ENCODE results near the gene SKAP2.
A peak's percentile ranks its signal among the peaks of the same experiment; 100 is the strongest.

Gene SKAP2

GRCh38 chr7:26698806-26699205 lies 165.6 kb downstream of the SKAP2 start:
- H3K4me1 Mint-ChIP-seq, result no peaks in the 10 kb centered on the region
- H3K27ac Mint-ChIP-seq, result no peak overlapping the region
- ATAC-seq (no peak), DNase-seq (ENCODE audit: low spot score in 2 of 2) (no peak)
- no peak overlapping the region for H3K4me3 Mint-ChIP-seq
- no peaks in the 10 kb centered on the region for H3K9me3 Mint-ChIP-seq
- H3K36me3 Mint-ChIP-seq, result no peaks in the 10 kb centered on the region

GRCh38 chr7:26698194-26698593 lies 166.2 kb downstream of the SKAP2 start:
- Mint-ChIP-seq H3K4me3 (no peak overlapping the region), H3K4me1 (no peaks in the 10 kb centered on the region), H3K27ac (no peak overlapping the region)

GRCh38 chr7:26696978-26697377 lies 167.4 kb downstream of the SKAP2 start:
- ATAC-seq (peak; percentile 72), DNase-seq (ENCODE audit: low spot score in 2 of 2) (no peak)
- Mint-ChIP-seq H3K36me3 (no peaks in the 10 kb centered on the region), H3K27ac (no peak overlapping the region), H3K4me1 (no peaks in the 10 kb centered on the region), H3K9me3 (no peaks in the 10 kb centered on the region), H3K4me3 (no peak overlapping the region)

More at GRCh38 chr7:26698194-26698593, 166.2 kb downstream of the SKAP2 start:
- DNase-seq (ENCODE audit: low spot score in 2 of 2) (no peak), ATAC-seq (no peak)
- Mint-ChIP-seq H3K36me3 (no peaks in the 10 kb centered on the region), H3K9me3 (no peaks in the 10 kb centered on the region)

DNA sequence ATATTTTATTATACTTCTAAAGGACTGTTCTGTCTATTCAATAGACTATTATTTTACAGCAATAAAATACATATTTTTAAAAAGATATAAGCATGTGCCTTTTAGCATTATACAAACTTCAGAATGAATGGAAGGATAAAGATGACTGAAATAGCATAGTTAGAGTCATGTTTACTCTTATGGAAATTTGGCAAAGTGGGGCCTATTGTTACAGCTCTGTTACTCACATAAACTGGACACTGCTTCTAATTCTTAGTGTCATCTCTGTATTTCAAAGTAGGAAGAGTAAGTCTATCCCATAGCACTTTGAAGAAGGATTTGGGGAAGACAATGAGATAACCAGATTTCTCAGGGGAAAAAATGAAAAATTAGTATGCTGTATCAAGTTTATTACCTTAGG lies 168.2 kb downstream of the SKAP2 start:
- DNase-seq (ENCODE audit: low spot score in 2 of 2), result no peak
- Mint-ChIP-seq H3K27ac (no peak overlapping the region), H3K36me3 (no peaks in the 10 kb centered on the region), H3K9me3 (no peaks in the 10 kb centered on the region), H3K4me3 (no peak overlapping the region), H3K4me1 (no peaks in the 10 kb centered on the region)
- no peak for ATAC-seq

DNA sequence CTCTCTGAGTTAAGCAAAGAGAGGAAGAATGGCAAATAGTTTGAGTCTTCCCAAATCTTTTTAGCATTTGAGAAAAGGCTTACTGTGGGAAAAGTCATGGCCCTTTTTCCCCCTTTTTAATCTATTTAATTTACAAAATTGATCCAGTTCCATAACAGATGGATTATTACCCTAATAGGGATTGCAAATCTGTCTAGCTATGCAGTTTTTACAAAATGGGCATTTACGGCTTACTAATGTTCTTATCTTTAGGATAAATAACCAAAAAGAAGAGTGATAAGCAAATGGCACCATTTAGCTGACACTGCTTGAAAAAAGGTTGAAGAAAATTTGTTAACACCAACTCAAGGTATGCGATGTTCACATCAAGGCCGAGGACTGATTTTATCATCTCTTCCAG lies 169.7 kb downstream of the SKAP2 start:
- Mint-ChIP-seq H3K27ac (no peak overlapping the region), H3K4me3 (no peak overlapping the region), H3K36me3 (no peaks in the 10 kb centered on the region), H3K9me3 (no peaks in the 10 kb centered on the region), H3K4me1 (no peaks in the 10 kb centered on the region)
- ATAC-seq (no peak), DNase-seq (ENCODE audit: low spot score in 2 of 2) (no peak)

GRCh38 chr7:26694141-26694540 lies 170.2 kb downstream of the SKAP2 start:
- no peaks in the 10 kb centered on the region for H3K9me3 Mint-ChIP-seq
- ATAC-seq (no peak), DNase-seq (ENCODE audit: low spot score in 2 of 2) (no peak)
- H3K4me1 Mint-ChIP-seq, result no peaks in the 10 kb centered on the region
- H3K4me3 Mint-ChIP-seq, result no peak overlapping the region
- no peak overlapping the region for H3K27ac Mint-ChIP-seq
- H3K36me3 Mint-ChIP-seq, result no peaks in the 10 kb centered on the region

DNA sequence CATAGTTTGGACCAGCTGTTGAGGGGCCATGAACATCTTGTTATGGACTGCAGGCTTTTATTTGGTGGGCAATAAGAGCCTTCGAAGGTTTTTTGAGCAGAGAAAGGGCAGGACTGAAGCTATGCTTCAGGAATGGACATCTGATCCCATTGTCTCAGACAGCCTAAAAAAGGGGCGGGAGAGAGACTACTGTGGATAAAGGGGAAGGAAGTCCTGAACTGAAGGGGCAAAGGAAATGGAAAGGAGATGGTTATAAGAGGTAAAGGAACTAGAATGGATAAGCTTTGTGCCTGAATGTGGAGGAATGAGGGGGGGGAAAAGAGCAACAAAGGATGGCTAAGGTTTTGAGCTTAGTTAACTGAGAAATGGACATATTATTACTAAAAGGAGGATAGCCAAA lies 172.5 kb downstream of the SKAP2 start:
- Mint-ChIP-seq H3K4me3 (no peak overlapping the region), H3K4me1 (no peaks in the 10 kb centered on the region), H3K9me3 (no peaks in the 10 kb centered on the region), H3K27ac (peak overlapping the region; percentile 16), H3K36me3 (no peaks in the 10 kb centered on the region)
- DNase-seq (ENCODE audit: low spot score in 2 of 2) (no peak), ATAC-seq (no peak)

DNA sequence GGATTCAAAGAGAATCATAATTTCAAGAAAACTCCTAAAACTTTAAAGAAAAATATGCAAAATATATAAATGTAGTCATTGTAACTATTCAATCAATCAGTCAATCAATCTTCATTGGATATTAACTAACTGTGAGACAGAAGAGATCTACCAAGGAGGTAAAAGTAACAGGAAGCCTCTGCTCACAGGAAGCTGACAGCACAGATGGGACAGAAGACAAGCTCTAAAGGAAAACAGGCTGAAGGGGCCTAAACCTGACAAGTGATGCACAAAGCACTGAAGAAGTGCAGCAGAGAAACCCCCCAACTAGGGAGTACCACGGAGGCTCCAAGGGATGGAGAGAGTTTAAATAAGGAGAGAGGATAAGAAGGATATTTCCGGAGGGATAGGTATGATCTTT lies 173.0 kb downstream of the SKAP2 start:
- Mint-ChIP-seq H3K36me3 (no peaks in the 10 kb centered on the region), H3K4me3 (no peak overlapping the region), H3K4me1 (no peaks in the 10 kb centered on the region), H3K27ac (peak overlapping the region; percentile 16), H3K9me3 (no peaks in the 10 kb centered on the region)
- no peak for DNase-seq (ENCODE audit: low spot score in 2 of 2)
- no peak for ATAC-seq

- ATAC-seq, result no peak
These were observed 174.1 kb downstream of the SKAP2 start for GRCh38 chr7:26690135-26690805.

GRCh38 chr7:26688936-26689506 lies 175.4 kb downstream of the SKAP2 start:
- DNase-seq (ENCODE audit: low spot score in 2 of 2) (no peak), ATAC-seq (no peak)
- H3K4me3 Mint-ChIP-seq, result no peak overlapping the region

More at GRCh38 chr7:26690135-26690805, 174.1 kb downstream of the SKAP2 start:
- no peaks in the 10 kb centered on the region for H3K36me3 Mint-ChIP-seq
- DNase-seq (ENCODE audit: low spot score in 2 of 2), result no peak
- H3K4me3 Mint-ChIP-seq, result no peak overlapping the region
- no peaks in the 10 kb centered on the region for H3K9me3 Mint-ChIP-seq
- H3K4me1 Mint-ChIP-seq, result no peaks in the 10 kb centered on the region
- no peak overlapping the region for H3K27ac Mint-ChIP-seq

DNA sequence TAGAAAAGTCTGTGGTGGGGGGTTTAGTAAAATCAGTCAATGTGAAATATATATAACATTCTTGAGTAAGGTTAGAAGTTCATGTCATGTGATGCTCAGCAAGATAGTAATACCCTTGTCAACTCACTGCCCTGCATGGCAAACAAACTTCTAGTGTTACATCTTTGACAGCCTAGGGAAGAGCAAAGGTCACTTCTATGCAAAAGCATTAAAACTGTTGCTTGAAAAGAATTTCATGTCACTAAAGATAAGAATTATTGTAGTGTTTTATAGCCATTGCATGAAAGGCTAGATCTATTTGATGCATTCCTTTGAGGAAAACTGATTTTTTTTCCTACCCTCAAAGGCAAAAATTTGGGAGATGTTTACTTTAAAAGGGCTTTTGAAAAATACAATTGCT lies 176.0 kb downstream of the SKAP2 start:
- Mint-ChIP-seq H3K4me1 (no peaks in the 10 kb centered on the region), H3K4me3 (no peak overlapping the region), H3K36me3 (no peaks in the 10 kb centered on the region), H3K27ac (no peak overlapping the region), H3K9me3 (no peaks in the 10 kb centered on the region)
- DNase-seq (ENCODE audit: low spot score in 2 of 2) (no peak), ATAC-seq (no peak)

More at GRCh38 chr7:26688936-26689506, 175.4 kb downstream of the SKAP2 start:
- Mint-ChIP-seq H3K4me1 (no peaks in the 10 kb centered on the region), H3K27ac (no peak overlapping the region), H3K9me3 (no peaks in the 10 kb centered on the region), H3K36me3 (no peaks in the 10 kb centered on the region)

GRCh38 chr7:26687032-26687431 lies 177.4 kb downstream of the SKAP2 start:
- H3K27ac Mint-ChIP-seq, result no peak overlapping the region
- no peak overlapping the region for H3K4me3 Mint-ChIP-seq
- H3K4me1 Mint-ChIP-seq, result no peaks in the 10 kb centered on the region
- H3K9me3 Mint-ChIP-seq, result no peaks in the 10 kb centered on the region
- no peak for ATAC-seq
- H3K36me3 Mint-ChIP-seq, result no peaks in the 10 kb centered on the region
- no peak for DNase-seq (ENCODE audit: low spot score in 2 of 2)

DNA sequence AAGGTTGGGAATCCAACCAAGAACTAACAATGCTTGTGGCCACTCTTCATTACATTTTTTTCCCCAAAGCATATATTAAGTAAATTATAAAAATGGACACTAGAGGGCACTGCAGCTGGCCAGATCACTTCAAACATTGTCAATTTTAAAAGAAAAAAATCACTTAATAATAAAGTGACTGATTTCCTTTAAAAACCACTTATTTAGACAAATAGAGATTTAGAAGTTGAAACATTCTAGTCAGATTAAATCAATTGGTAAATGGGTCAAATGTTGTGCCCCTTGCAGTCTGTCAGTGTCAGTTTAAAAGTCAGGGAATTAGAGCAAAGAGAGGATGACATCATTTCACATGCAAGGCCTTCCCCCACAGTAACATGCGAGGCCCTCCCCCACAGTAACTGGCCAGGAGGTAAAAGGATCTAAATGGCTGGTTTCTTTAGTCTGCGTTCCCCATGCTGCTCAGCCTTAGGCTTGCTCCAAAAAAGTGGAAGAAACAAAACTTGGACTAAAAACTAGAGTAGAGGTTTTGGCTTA lies 177.9 kb downstream of the SKAP2 start:
- DNase-seq (ENCODE audit: low spot score in 2 of 2) (no peak), ATAC-seq (no peak)
- Mint-ChIP-seq H3K9me3 (no peaks in the 10 kb centered on the region), H3K36me3 (no peaks in the 10 kb centered on the region), H3K4me3 (no peak overlapping the region), H3K27ac (no peak overlapping the region), H3K4me1 (no peaks in the 10 kb centered on the region)

GRCh38 chr7:26685606-26686005 lies 178.8 kb downstream of the SKAP2 start:
- no peaks in the 10 kb centered on the region for H3K4me1 Mint-ChIP-seq
- ATAC-seq, result no peak
- no peaks in the 10 kb centered on the region for H3K36me3 Mint-ChIP-seq
- H3K27ac Mint-ChIP-seq, result no peak overlapping the region
- no peak for DNase-seq (ENCODE audit: low spot score in 2 of 2)
- no peaks in the 10 kb centered on the region for H3K9me3 Mint-ChIP-seq
- H3K4me3 Mint-ChIP-seq, result no peak overlapping the region

DNA sequence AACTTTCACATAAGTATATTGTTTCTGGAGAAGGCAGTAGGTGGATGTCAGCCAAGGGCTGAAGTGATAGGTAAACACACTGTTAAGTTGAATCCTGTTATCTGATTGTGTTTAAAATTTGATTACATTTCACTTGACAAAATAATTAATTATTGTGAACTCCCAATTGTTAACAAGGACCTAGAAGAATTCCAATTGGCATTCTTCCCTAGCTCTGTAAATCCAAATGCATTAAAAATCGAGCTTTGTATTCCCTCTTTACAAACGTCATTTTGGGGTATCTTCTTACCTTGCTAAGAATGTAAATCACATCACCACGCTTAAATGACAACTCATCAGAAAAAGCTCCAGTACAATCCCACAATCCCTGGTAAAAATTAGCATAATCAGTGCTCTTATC lies 179.9 kb downstream of the SKAP2 start:
- no peaks in the 10 kb centered on the region for H3K9me3 Mint-ChIP-seq
- H3K4me3 Mint-ChIP-seq, result no peak overlapping the region
- DNase-seq (ENCODE audit: low spot score in 2 of 2), result no peak
- ATAC-seq, result no peak
- no peaks in the 10 kb centered on the region for H3K36me3 Mint-ChIP-seq
- H3K4me1 Mint-ChIP-seq, result no peaks in the 10 kb centered on the region
- H3K27ac Mint-ChIP-seq, result no peak overlapping the region

- Mint-ChIP-seq H3K4me3 (no peak overlapping the region), H3K9me3 (no peaks in the 10 kb centered on the region), H3K27ac (no peak overlapping the region), H3K4me1 (no peaks in the 10 kb centered on the region), H3K36me3 (no peaks in the 10 kb centered on the region)
- ATAC-seq (no peak), DNase-seq (ENCODE audit: low spot score in 2 of 2) (no peak)
These were observed 181.1 kb downstream of the SKAP2 start for GRCh38 chr7:26683277-26683676.

All from stimulated activated effector memory CD8-positive, alpha-beta T cell treated with anti-CD3 and anti-CD28 coated beads, Interleukin-12 subunit alpha, Interleukin-12 subunit beta, amount 100 ng/mL, for 72 hours (primary cell).